B cell (primary cell): ENCODE results near the gene ZFP90. TPM values are rescaled to one million over a fixed set of nuclear protein-coding genes. Genes with fewer than 3 reads are reported as not detected.

Experiments
- ATAC-seq: fragments of 200-7000 bp; cut with Tn5 transposase; one replicate; pipeline ENCODE4 v1.10.0; 2021; ENCODE audit warnings: low read depth, mild to moderate bottlenecking, moderate number of reproducible peaks, moderate library complexity
- CTCF ChIA-PET: fragments of 350-600 bp; sonication (Branson Sonifier 250); formaldehyde crosslinking; loops from one replicate; lab custom pipeline; 2021; ENCODE audit warnings: antibody characterized with exemption, inconsistent platforms; lab: Charles Lee
- POLR2A ChIA-PET: fragments of 350-600 bp; sonication (Branson Sonifier 250); formaldehyde crosslinking; loops from one replicate; lab custom pipeline; 2021; ENCODE audit warnings: antibody characterized with exemption; lab: Charles Lee
- DNase-seq: peaks from one replicate; pipeline ENCODE4 v3.0.0; 2013
- H2AFZ ChIP-seq: 2 replicates; pipeline ENCODE4 v1.6.1; 2012; ENCODE audit warnings: mild to moderate bottlenecking, low read depth, low read length; ENCODE audit not compliant: insufficient read depth, poor library complexity, severe bottlenecking
- H3K27ac ChIP-seq, 2 donors: 1 replicate in 1 of 2; 2 replicates in 1 of 2; pipeline ENCODE4 v1.5.1; 2012 to 2013; ENCODE audit warnings: low read length in 2 of 2, mild to moderate bottlenecking in 2 of 2, moderate library complexity in 1 of 2
- H3K27me3 ChIP-seq, 4 experiments: fragments of 200-600 bp in 1 of 4; sonication (generic) in 1 of 4; replicated peaks in 1 of 4; 1 replicate in 2 of 4; 2 replicates in 2 of 4; pipeline versions ENCODE4 v1.6.1 to v1.7.0; 2013 to 2016; ENCODE audit warnings: low read length in 3 of 4, mild to moderate bottlenecking in 2 of 4, mixed read lengths in 1 of 4, moderate library complexity in 1 of 4; ENCODE audit not compliant: insufficient read depth in 4 of 4, control insufficient read depth in 3 of 4; ENCODE audit errors: control extremely low read depth in 1 of 4
- H3K36me3 ChIP-seq, 2 experiments: replicated peaks in 1 of 2; 1 replicate in 1 of 2; 2 replicates in 1 of 2; pipeline versions ENCODE4 v1.6.1 to v1.7.1; 2013; ENCODE audit warnings: low read length in 1 of 2; ENCODE audit not compliant: insufficient read depth in 2 of 2, control insufficient read depth in 1 of 2; ENCODE audit errors: control extremely low read depth in 1 of 2, extremely low read depth in 1 of 2
- H3K4me1 ChIP-seq, 2 donors: fragments of 200-600 bp in 1 of 2; sonication (generic) in 1 of 2; 1 replicate in 1 of 2; 2 replicates in 1 of 2; pipeline versions ENCODE4 v1.5.1 to v1.6.1; 2013 to 2017; ENCODE audit warnings: low read length in 2 of 2; ENCODE audit not compliant: control insufficient read depth in 2 of 2, insufficient read depth in 2 of 2
- H3K4me2 ChIP-seq: replicated peaks from 2 replicates; pipeline ENCODE3; 2012; ENCODE audit warnings: mild to moderate bottlenecking, low read depth, low read length; ENCODE audit not compliant: poor library complexity, severe bottlenecking
- H3K4me3 ChIP-seq, 5 experiments: fragments of 200-600 bp in 1 of 5; sonication (generic) in 1 of 5; 1 replicate in 3 of 5; 2 replicates in 2 of 5; pipeline versions ENCODE4 v1.5.1 to v1.7.0; 2011 to 2016; ENCODE audit warnings: low read length in 4 of 5, mild to moderate bottlenecking in 4 of 5, low read depth in 2 of 5, control low read depth in 1 of 5, moderate library complexity in 1 of 5; ENCODE audit not compliant: insufficient read depth in 1 of 5; ENCODE audit errors: control extremely low read depth in 1 of 5, extremely low read depth in 1 of 5
- H3K79me2 ChIP-seq: fragments of 200-600 bp; sonication (generic); one replicate; pipeline ENCODE4 v1.6.0; 2016; ENCODE audit warnings: low read length; ENCODE audit not compliant: control insufficient read depth, insufficient read depth
- H3K9ac ChIP-seq: fragments of 200-600 bp; sonication (generic); 2 replicates; pipeline ENCODE4 v1.6.1; 2017; ENCODE audit warnings: mild to moderate bottlenecking, low read length, moderate library complexity
- H3K9me3 ChIP-seq, 3 donors: one replicate each; pipeline versions ENCODE4 v1.6.1 to v1.7.1; 2013; ENCODE audit warnings: low read length in 2 of 3; ENCODE audit not compliant: control insufficient read depth in 2 of 3, insufficient read depth in 1 of 3; ENCODE audit errors: control extremely low read depth in 1 of 3
- H4K20me1 ChIP-seq: 2 replicates; pipeline ENCODE4 v1.6.0; 2012; ENCODE audit warnings: mild to moderate bottlenecking, low read length; ENCODE audit not compliant: insufficient read depth, control insufficient read depth, poor library complexity, severe bottlenecking
- H3K27ac Mint-ChIP-seq: one replicate; pipeline ENCODE4 v1.8.0; 2021; ENCODE audit warnings: mixed read lengths
- H3K27me3 Mint-ChIP-seq: one replicate; pipeline ENCODE4 v1.8.0; 2021; ENCODE audit warnings: mixed read lengths
- H3K4me1 Mint-ChIP-seq: one replicate; pipeline ENCODE4 v1.8.0; 2021; ENCODE audit warnings: mixed read lengths
- H3K4me3 Mint-ChIP-seq: one replicate; pipeline ENCODE4 v1.8.0; 2021; ENCODE audit warnings: mixed read lengths
- H3K9me3 Mint-ChIP-seq: one replicate; pipeline ENCODE4 v1.8.0; 2022; ENCODE audit warnings: mixed read lengths; ENCODE audit not compliant: insufficient read depth
- EZH2 ChIP-seq: IDR thresholded peaks from 2 replicates; pipeline ENCODE4 v1.6.1; 2012; ENCODE audit warnings: borderline replicate concordance, low read depth, mild to moderate bottlenecking, moderate library complexity, low read length; ENCODE audit not compliant: insufficient read depth, poor library complexity, severe bottlenecking
- whole genome bisulfite sequencing: methylation state at CpG from one replicate; pipeline ENCODE4 v1.1.5; 2013; ENCODE audit warnings: missing lambda C conversion rate; ENCODE audit not compliant: insufficient coverage; 5-methylcytosine and 5-hydroxymethylcytosine counted together
- intact Hi-C: fragments of 100-400 bp; cut with micrococcal nuclease; formaldehyde crosslinking; loops from one replicate; pipeline ENCODE4 v1.10.0; 2022
- polyA plus RNA-seq: library from polyadenylated mRNA; depleted of rRNA; stranded (reverse); fragments of >200 nt; gene quantifications from 2 replicates; pipeline ENCODE4 v1.2.3, GENCODE V29; 2012
- total RNA-seq, 2 donors: library from RNA; stranded (reverse); fragments of 120-200 nt in 1 of 2; gene quantifications; 1 replicate in 1 of 2; 2 replicates in 1 of 2; pipeline versions ENCODE4 v1.2.3 to v1.2.4, GENCODE V29; 2013 to 2022
- TF ChIP-seq, protein P1 (sequence below): fragments of 200-600 bp; IDR thresholded peaks from one replicate; pipeline ENCODE4 v1.8.0; 2022; ENCODE audit warnings: antibody characterized with exemption, mild to moderate bottlenecking

ZFP90 gene
- total and polyA plus RNA-seq, 2 donors (not counting 1 experiment from before 2014, with no cell fraction given) = 16.5 to 30.7 TPM

DNA sequence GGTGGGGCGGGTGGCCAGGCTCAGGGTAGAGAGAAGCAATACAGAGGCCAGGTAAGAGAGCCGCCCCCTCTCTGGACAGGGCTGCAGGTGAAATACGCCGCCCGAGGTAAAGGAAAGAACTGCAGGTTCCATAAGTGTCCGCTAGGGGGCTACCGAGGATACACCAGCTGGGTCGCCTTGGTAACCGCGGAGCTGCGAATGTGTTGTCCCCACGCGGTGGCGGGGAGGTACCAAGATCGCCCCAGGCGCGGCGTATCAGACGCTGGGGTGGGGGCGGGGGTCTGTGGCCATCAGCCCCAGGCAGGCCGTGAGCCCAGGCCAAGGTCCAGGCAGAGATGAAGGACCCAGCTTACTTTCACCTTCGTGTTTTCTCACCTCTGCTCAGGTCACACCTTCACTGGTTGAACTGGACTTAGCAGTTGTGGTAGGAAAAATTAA lies 18.4 kb upstream of the ZFP90 start:
- peaks cover 11% of the 10 kb centered on the region for H3K4me1 Mint-ChIP-seq
- H3K27ac ChIP-seq = no peak overlapping the region
- H4K20me1 ChIP-seq = no peaks in the 10 kb centered on the region
- H3K9ac ChIP-seq = peak overlapping the region; percentile 63
- ChIA-PET CTCF (interaction anchor here (0.6 to 2.6 kb wide), 36 partner anchors 10 to 810 kb away, joined by 3 to 27 read pairs (median 4); partner anchors contain the start of genes PDF, PLA2G15, TANGO6 and UTP4), POLR2A (interaction anchor here (0.6 to 1.0 kb wide), 2 partner anchors 9 to 53 kb away, joined by 3 read pairs; no protein-coding TSS in a partner anchor)
- no peaks in the 10 kb centered on the region for H3K36me3 ChIP-seq
- no peaks in the 10 kb centered on the region for H3K79me2 ChIP-seq
- peak overlapping the region; percentile 77 for H3K4me3 Mint-ChIP-seq
- H3K4me2 ChIP-seq = peak overlapping the region; percentile 83
- peak overlapping the region in 4 of 5 experiments; percentile 12 to 66 (median 33) for H3K4me3 ChIP-seq
- WGBS = 2% methylated on average over 21 of the region's 22 CpGs
- H3K9me3 ChIP-seq = no peaks in the 10 kb centered on the region
- DNase-seq (peak; percentile 92), ATAC-seq (peak; percentile 99)
- intact Hi-C loops = loop anchor here (1.0 to 10.0 kb wide), 3 partner anchors 8 to 256 kb away; partner anchors contain the start of genes SLC7A6 and SMPD3
- TF ChIP-seq EZH2 = no peak
- TF ChIP-seq, protein P1, sequence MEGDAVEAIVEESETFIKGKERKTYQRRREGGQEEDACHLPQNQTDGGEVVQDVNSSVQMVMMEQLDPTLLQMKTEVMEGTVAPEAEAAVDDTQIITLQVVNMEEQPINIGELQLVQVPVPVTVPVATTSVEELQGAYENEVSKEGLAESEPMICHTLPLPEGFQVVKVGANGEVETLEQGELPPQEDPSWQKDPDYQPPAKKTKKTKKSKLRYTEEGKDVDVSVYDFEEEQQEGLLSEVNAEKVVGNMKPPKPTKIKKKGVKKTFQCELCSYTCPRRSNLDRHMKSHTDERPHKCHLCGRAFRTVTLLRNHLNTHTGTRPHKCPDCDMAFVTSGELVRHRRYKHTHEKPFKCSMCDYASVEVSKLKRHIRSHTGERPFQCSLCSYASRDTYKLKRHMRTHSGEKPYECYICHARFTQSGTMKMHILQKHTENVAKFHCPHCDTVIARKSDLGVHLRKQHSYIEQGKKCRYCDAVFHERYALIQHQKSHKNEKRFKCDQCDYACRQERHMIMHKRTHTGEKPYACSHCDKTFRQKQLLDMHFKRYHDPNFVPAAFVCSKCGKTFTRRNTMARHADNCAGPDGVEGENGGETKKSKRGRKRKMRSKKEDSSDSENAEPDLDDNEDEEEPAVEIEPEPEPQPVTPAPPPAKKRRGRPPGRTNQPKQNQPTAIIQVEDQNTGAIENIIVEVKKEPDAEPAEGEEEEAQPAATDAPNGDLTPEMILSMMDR = peak; percentile 99
- H2AFZ ChIP-seq = peak overlapping the region; percentile 78
- peak overlapping the region; percentile 65 for H3K27ac Mint-ChIP-seq
- H3K4me1 ChIP-seq = peaks cover 4 to 10% of the 10 kb centered on the region in 2 donors
- peaks cover 0 to 3% (median 0%) of the 10 kb centered on the region in 4 experiments for H3K27me3 ChIP-seq
- no peaks in the 10 kb centered on the region for H3K9me3 Mint-ChIP-seq
- H3K27me3 Mint-ChIP-seq = no peaks in the 10 kb centered on the region

- no peak for DNase-seq
- H2AFZ ChIP-seq = no peak overlapping the region
- H3K9ac ChIP-seq = no peak overlapping the region
- WGBS = 94% methylated on average over 4 of the region's 10 CpGs
- no peaks in the 10 kb centered on the region for H3K9me3 ChIP-seq
- no peaks in the 10 kb centered on the region for H4K20me1 ChIP-seq
- no peak overlapping the region for H3K27ac ChIP-seq
- H3K4me1 ChIP-seq = peaks cover 8 to 18% of the 10 kb centered on the region in 2 donors
- Mint-ChIP-seq H3K9me3 (no peaks in the 10 kb centered on the region), H3K4me1 (peaks cover 14% of the 10 kb centered on the region), H3K27me3 (no peaks in the 10 kb centered on the region), H3K4me3 (no peak overlapping the region), H3K27ac (no peak overlapping the region)
- no peak for ATAC-seq
- no peak overlapping the region for H3K4me3 ChIP-seq
- H3K79me2 ChIP-seq = no peaks in the 10 kb centered on the region
- no peaks in the 10 kb centered on the region for H3K36me3 ChIP-seq
- H3K27me3 ChIP-seq = peaks cover 0 to 3% (median 0%) of the 10 kb centered on the region in 4 experiments
- ChIA-PET POLR2A (no interaction called here), CTCF (no interaction called here)
- intact Hi-C loops = loop anchor here (10.0 kb wide), 2 partner anchors 79 to 259 kb away; partner anchors contain the start of genes SLC7A6 and SMPD3
- TF ChIP-seq EZH2 = no peak
- TF ChIP-seq, protein P1 = no peak
- H3K4me2 ChIP-seq = no peak overlapping the region
These were observed 14.8 kb upstream of the ZFP90 start for GRCh38 chr16:68524069-68524820.
